Left forelimb (tissue), 1 donor: ENCODE results near the gene HSFX4.
"Not testable (repeated sequence)": the region's sequence is repeated elsewhere in the genome, so short reads cannot be mapped to it uniquely, and the experiment has no call there.

Experiments used
- DNase-seq: peaks from one replicate; pipeline ENCODE4 v3.0.0-alpha.2; 2018; ENCODE audit warnings: low spot score

HSFX4 gene, protein sequence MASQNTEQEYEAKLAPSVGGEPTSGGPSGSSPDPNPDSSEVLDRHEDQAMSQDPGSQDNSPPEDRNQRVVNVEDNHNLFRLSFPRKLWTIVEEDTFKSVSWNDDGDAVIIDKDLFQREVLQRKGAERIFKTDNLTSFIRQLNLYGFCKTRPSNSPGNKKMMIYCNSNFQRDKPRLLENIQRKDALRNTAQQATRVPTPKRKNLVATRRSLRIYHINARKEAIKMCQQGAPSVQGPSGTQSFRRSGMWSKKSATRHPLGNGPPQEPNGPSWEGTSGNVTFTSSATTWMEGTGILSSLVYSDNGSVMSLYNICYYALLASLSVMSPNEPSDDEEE

DNA sequence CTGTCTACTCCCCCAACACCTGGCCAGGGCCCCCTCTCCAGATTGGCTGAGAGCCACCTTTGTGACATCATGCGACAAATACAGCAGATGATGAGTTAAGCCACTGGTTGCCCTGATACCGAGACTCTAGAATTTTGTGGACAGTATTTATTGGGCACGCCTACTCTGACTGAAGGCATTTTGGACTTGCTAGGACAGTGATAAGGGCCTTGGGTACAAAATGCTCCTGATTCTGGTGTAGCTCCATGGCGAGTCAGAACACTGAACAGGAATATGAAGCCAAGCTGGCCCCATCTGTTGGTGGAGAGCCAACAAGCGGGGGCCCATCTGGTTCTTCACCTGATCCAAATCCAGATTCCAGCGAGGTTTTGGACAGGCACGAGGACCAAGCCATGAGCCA is at the start of gene HSFX4:
Gene HSFX4 (plus strand): TSS at position 174 of the 400 bp plus-strand sequence. CDS start 72 bp downstream, at position 246.
- not testable (repeated sequence) for DNase-seq

DNA sequence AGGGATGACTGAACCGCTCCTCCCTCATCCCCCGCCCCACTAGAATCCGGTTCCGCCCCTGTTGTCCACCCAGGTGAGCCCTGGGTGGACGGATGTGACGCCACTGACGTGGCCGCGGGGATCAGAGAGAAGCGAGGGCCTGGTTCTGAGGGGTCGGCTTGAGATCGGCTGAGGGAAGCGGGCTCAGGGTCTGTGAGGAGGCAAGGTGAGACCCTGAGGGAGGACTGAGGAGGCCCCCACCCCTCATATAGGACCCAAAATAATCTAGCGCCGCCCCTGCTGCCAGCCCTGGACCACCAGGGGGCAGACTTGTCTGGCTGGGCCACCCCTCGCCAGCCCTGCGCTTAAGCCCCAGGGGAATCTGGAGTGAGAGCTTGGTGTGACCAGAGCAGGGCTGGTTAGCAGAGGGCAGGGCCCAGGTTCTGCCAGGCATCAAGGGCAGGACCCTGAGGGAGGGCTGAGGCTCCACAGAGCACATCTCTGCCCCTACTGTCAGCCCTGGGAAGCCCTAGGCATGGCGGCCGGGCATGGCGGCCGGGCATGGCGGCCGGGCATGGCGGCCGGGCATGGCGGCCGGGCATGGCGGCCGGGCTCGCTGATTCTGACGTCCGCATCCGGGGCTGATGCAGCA is 48.2 kb upstream of the HSFX4 start, which contains the start of gene MAGEA8:
Gene MAGEA8 (plus strand): TSS at position 103 of the 631 bp plus-strand sequence. CDS start 3,090 bp downstream, outside the sequence.
- DNase-seq: no peak

DNA sequence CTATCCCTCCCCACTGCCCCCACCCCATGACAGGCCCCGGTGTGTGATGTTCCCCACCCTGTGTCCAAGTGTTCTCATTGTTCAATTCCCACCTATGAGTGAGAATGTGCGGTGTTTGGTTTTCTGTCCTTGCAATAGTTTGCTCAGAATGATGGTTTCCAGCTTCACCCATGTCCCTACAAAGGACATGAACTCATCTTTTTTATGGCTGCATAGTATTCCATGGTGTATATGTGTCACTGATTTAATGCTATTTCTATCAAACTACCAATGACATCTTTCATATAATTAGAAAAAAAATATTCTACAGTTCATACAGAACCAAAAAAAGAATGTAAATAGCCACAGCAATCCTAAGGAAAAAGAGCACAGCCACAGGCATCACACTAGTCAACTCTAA is 38.5 kb upstream of the HSFX4 start:
- not testable (repeated sequence) for DNase-seq

DNA sequence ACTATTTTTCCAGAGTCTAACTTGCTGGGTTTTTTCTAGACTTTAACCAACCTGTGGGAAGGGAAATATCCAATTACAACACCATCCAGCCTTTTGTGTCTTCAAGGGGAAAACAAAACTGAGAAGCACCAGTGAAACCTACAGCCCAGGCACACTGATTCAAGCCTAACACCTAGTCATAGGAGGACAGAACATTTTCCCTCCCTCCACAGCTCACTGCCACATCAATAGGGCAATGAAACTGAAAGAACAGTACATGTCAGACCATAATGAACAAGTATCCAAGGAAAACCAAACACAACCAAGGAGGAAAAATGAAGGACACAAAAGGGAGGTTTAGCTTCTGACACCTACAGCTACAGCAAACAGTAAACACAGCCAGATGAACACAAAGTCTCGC is 30.8 kb upstream of the HSFX4 start:
- DNase-seq: no peak

DNA sequence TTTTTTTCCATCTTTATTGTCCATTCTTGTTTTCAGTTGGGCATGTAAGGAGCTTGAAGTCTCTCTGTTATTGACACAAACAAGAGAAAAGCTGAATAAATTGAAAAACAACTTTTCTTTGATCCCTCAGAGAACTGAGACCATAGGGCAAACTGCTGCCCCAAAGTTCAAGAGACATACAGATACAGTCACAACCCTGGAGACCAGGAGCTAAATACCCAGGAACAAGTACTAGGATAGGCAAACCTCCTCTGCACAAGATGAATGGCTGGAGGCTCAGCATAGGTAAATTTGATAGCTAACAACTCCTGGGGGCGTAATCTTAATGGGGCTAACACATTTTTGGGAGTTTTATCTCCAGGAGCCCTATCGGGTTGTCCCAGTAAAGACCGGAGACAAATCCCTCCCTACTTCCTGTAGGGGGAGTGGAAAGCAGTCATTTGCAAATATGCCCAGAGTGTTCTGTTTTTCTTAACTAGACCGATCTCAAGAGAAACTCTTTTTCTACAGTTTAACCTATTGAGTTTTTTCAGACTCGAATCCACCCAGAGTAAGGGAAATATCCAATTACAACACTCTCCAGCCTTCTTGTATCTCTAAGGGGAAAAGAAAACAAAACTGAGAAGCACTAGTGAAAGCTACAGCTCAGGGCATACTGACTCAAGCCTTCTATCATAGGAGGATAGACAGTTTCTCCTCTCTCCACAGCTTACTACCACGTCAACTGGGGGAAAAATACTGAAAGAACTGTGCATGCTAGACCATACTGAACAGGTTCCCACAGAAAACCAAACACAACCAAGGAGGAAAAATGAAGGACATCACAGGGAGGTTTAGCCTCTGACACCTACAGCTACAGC is 25.3 kb upstream of the HSFX4 start:
- DNase-seq: no peak

DNA sequence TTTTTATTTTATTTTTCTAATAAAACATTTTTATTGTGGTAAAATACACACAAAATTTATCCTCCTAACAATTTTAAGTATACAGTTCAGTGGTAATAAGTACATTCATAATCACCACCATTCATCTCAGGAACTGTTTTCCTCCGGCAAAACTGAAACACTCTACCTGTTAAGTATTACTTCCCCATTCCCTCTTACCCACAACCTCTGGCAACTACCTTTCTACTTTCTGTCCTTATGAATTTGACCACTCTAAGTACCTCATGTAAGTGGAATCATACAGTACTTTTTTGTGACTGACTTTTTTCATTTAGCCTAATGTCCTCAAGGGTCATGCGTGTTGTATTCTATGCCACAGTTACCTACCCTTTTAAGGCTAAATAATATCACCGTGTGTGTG is 21.1 kb upstream of the HSFX4 start:
- no peak for DNase-seq

DNA sequence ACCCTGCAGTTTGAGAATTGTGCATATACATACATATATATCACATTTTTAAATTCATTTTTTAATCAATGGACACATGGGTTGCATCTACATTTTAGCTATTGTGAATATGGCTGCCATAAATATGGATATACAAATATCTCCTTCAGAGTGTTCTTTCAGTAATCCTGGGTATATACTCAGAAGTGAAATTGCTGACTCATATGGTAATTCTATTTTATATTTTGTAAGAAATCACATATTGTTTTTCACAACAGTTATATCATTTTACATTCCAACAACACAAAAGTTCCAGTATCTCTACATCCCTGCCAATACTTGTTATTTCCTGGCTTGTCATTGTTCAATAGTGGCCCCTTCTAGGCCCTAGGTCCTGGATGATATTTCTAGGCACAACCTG is 20.6 kb upstream of the HSFX4 start:
- DNase-seq: no peak

DNA sequence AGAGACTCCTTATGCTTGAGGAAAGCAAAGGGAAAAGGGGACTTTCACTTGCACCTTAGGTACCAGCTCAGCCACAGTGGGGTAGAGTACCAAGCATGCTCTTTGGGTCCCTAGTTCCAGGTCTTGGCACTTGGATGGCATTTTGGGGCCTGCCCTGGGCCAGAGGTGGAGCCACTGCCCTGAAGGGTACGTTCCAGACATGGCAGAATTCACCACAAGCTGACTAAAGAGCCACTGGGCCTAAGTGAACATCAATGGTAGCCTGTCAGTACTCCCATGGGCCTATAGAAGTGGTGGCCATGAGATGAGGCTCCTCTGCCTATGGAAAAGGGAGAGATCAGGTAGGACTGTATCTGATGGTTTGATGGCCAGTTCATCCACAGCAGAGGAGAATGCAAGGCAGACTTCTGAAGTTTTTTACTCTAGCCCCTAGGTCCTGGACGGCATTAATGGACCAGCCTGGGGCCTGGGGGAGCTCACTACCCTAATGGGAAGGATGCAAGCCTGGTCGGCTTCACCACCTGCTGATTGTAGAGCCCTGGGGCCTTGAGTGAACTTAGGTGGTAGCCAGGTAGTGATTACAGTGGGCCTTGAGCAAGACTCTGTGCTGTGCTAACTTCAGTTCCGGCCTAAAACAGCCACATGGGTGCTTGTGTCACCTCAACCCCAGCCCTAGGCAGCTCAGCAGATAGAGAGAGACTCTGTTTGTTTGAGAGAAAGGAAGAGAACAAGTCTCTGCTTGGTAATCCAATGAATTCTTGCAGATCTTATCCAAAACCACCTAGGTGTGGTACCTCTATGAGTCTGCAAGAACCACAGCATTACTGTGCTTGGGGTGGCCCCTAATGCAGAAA is 19.8 kb upstream of the HSFX4 start:
- DNase-seq: no peak

DNA sequence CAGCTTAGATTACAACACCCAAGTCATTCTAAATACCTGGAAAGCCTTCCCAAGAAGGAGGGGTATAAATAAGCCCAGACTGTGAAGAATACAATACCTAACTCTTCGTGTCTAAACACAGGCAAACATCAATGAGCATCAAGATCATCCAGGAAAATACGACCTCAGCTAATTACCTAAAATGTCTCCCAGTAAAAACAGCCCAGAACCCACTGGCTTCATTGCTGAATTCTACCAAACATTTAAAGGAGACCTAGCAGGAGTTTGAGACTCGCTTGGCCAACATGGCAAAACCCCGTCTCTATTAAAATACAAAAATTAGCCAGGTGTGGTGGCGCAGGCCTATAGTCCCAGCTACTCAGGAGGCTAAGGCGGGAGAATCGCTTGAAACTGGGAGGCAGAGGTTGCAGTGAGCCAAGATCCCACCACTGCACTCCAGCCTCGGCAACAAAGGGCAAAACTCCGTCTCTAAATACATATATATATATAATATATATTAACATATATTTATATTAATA is 19.1 kb upstream of the HSFX4 start:
- DNase-seq: no peak

DNA sequence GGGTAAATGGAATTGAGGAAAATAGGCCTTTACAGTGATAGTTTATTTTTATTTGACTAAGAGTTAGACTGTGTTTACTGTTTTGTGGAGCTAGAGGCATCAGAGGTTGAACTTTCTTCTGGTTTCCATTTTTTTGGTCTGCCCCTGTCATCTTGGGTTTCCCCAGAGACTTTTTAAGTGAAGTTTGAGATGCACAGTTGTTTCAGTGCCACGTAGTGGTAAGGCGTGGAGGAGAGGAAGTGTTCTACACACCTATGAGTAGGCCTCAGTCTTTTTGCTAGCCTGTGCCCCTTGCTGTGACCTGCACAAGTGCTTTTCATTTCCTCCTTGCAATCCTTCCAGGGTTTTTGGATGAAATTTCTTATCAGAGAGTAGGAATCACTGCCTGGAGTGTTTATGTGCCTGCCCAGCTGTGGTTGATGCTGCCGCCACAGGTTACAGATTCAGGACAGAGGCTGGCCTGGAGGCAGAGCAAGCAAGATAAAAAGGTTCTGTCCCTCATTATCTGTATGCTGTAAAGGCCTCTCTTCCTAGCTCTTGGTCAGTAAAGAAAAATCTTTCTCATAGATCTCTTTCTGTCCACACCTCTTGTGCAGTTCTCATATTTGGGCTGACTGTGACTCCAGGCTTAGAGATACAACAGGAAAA is 12.5 kb upstream of the HSFX4 start:
- DNase-seq: no peak

DNA sequence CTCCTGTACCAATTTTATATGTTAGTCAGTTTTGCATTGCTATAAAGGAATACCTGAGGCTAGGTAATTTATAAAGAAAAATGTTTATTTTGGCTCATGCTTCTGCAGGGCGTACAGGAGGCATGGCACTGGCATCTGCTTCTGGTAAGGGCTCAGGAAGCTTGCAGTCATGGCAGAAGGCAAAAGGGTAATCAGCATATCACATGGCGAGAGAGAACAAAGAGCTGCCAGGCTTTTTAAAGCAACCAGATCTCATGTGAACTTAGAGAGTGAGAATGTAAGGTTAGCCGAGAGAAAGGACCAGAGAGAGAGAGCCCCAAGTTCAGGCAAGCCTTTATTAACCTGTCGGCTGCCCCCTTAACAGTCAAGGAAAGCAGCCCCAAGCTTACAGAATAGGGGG is 5.5 kb upstream of the HSFX4 start:
- not testable (repeated sequence) for DNase-seq

DNA sequence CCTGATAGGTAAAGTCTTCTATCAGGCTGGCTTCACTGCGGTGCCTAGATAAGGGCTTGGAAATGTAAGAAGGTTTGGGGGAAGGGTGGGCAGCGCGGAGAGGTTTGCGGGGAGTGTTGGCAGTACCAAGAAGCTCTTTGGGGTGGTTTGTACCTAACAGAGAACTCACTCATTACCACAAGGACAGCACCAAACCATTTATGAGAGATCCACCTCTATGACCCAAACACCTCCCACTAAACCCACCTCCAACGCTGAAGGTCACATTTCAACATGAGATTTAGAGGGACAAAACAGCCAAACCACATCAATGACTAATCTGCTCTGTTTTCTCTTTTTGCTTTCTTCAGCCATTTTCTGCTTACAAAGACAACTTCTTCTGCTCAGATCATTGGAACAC is 4.9 kb upstream of the HSFX4 start:
- not testable (repeated sequence) for DNase-seq

DNA sequence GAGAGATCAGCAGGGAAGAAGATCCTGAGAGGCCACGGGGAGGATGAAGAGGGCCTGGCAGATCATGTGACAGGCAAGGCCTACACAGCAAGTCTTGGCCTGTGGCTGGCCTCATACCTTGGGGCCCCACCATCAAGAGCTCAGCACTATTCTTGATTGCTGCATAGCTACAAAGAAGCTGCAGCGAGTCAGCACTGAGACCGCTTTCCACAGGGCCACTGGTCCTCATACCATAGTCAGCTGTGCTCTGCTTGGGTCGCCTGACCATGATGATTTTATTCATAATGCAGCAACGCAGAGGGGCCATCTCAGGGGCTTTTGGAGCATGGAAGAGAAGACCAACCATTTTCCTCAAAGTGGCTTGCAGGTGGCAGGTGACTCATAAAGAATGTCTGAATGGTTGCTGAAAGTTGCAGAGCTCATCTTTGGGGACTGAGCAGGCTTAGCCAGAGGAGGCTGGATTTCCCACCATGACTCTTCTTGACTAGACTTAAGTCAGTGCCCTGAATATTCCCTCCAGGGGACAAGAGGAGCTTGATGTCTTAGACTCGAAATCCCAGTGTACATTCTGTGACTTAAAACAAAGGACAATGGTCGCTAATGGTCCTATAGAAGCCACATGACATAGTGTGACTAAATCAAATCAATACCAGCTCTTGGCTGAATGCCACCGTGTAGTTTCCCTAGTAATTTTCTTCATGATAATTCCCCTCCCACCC is 2.0 kb upstream of the HSFX4 start:
- not testable (repeated sequence) for DNase-seq

DNA sequence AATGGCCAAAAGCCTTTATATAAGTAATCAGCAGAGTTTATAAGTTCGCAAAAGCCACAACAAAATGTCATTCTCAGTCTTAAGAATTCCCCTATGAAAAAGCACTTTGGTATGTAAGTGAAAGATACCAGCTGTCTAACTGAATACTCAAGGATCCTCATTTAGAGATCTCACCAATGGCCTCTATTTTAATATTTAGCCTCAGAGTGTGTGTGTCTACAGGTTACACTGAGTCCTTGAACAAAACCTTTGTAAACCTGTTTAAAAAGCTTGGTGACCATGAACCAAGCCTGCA is 1.5 kb upstream of the HSFX4 start:
- not testable (repeated sequence) for DNase-seq

DNA sequence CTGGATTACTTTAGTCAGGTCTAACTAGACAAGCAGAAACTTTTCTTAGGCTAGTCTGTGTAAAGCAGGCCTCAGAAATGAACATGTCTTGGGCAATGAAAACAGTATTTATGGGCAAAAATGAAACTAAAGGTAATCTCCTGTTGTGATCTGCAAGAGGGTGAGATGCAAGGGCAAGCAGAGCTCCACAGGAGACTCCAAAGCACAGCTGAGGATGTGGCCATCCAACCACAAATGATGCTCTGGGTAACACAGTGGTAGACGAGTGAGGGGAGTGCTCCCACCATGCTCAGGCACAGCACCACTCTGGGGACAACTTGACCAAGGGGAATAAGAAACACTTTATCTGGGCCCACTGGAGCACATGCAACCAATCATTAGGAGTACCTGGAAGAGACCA is 738 bp upstream of the HSFX4 start:
- DNase-seq: not testable (repeated sequence)

DNA sequence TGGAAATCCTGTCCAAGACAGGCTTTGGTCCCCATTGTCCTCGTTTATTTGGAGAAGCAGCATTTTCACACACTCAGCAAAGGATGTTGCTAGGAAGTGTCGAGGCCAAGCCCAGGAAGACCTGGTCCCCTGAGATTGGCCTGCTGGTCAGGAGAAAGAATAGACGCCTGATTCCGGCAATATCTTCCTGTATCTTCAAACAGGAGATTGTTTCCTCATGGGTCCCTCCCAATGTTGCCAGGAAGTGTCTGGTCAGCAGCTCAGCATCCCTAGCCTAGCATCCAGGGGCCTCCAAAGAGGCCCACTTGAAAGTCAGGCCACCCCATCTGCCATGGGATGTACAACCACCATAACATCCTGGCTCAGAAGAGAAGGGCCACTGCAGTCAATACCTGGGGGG is 2.0 kb downstream of the HSFX4 start:
- DNase-seq: not testable (repeated sequence)

DNA sequence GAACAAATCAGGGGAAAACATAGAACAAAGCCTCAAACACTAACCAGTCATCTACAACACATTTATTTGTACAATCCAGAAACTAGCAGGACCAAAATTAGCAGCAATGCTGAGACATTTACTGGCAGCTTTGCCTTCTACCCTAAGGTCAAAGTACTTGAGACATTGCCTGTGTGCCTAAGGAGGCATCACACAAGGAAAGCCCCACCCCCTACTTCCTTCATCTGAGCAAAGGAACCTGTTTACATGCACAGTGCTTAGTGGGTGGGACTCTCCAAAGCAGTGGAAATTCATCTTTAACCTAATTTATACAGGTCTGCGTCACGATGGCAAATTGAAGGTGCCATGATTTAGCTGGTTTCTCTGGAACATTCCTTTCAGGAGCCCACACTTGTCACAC is 2.8 kb downstream of the HSFX4 start:
- DNase-seq: not testable (repeated sequence)

DNA sequence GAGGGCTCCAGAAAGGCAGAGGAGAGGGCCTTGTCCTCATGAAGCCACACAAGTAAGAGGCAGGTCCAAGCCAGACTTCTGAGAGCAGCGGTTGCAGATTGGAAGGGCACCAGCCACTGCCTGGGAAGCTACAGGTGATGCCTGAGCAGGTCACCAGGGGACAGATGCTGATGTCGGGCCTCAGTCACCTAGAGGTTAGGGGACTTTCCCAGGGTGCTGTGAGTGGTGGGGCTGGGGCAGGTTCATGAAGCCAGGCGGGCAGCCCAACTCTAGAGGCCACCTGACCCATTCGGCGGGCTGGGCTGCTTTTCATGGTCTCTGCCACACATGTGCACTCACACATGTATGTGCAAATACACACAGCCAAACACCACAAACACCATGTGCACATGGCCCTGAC is 3.6 kb downstream of the HSFX4 start:
- not testable (repeated sequence) for DNase-seq

DNA sequence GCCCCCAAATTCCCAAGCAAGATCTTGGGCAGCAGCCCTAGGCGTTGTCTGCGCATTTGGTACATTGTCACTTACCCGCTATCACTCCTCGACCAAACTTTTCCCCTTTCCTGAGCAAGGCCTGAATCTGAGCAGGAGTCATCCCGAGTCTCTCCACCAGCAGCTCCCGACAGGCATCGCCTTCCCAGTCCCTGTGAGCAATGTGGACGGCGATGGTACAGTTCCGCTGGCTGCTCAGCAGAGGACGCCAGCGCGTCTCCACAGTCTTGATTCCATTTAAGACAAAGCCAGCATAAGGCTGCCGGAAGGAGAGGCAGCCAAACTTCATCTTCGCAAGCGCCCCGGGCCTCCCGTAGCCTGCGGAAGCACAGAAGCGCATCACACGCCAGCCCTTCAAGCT is 4.2 kb downstream of the HSFX4 start:
- not testable (repeated sequence) for DNase-seq

DNA sequence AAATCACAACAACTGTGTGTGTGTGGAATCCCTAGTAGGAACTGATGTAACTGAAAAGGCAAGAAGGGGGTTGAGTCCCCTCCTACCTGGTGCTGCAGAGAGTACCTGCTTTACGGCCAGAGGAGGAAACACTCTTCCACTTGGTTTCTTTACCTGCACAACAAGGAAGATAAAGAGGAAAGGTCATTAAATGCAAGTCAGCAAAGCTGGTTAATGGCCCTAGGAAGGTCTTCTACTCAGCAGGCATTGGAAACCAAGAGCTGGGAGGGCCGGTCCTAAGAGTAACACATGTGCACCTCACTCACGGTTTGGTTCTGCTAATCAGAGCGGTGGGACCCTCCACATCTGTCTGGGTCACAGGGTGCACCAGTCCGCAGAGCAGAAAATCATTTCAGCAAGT is 8.0 kb downstream of the HSFX4 start:
- DNase-seq: not testable (repeated sequence)
